ENCODE data around the gene ART5. TPM values are rescaled to one million over a fixed set of nuclear protein-coding genes. Genes with fewer than 3 reads are reported as not detected.

ART5 gene
- total and polyA plus RNA-seq, 2 of the 4 experiments (the other 2 are of a cell fraction): not detected

GRCh38 chr11:3674189-3674588 lies 32.4 kb upstream of the ART5 start:
- no TSS peak for BruUV-seq (replicated peaks)
- POLR2A ChIA-PET (ENCODE audit: unreplicated experiment): no interaction called here
- H3K56ac ChIP-seq (ENCODE audit: extremely low read depth, insufficient read depth, low read length): no peak overlapping the region
- no peaks in the 10 kb centered on the region for H3K9me3 ChIP-seq (ENCODE audit: control insufficient read depth, insufficient read depth, low read length)
- H3K36me3 ChIP-seq (ENCODE audit: control insufficient read depth, insufficient read depth, low read length): peaks cover 60% of the 10 kb centered on the region
- H3K23ac ChIP-seq (ENCODE audit: low read depth, low read length): no peak overlapping the region
- H3K27me3 ChIP-seq (ENCODE audit: control insufficient read depth, insufficient read depth, low read length): no peaks in the 10 kb centered on the region
- peaks cover 14 to 17% of the 10 kb centered on the region in 2 experiments for H3K79me1 ChIP-seq (ENCODE audit: low read depth in 1 of 2, low read length in 2 of 2)
- no peak overlapping the region for H4K8ac ChIP-seq (ENCODE audit: low read depth in 2 of 2, low read length in 2 of 2)
- no peak overlapping the region for H2AFZ ChIP-seq (replicated peaks; ENCODE audit: low read length, poor library complexity)
- CTCF ChIA-PET: no interaction called here
- intact Hi-C loops (cut with micrococcal nuclease) (no loop called here), in situ Hi-C loops (cut with MboI; ENCODE audit: low sequenced_read_pairs) (no loop called here), dilution Hi-C loops (cut with HindIII; ENCODE audit: low sequenced_read_pairs, unreplicated experiment) (no loop called here)
- H4K20me1 ChIP-seq (ENCODE audit: insufficient read depth, low read length): no peaks in the 10 kb centered on the region; the same call in 1 of the 2 replicates
- no peak overlapping the region for H2BK120ac ChIP-seq (ENCODE audit: low read depth, low read length)
- no peak overlapping the region for H3K9ac ChIP-seq (ENCODE audit: low read depth, low read length)
- no peak overlapping the region for H3K4me3 ChIP-seq (ENCODE audit: insufficient read depth, low read depth, low read length)
- H2AK5ac ChIP-seq (ENCODE audit: low read depth, low read length): no peak overlapping the region
- TF ChIP-seq RAD21 (IDR thresholded peaks at IDR 0.05; ENCODE audit: low read length) (no peak), FOS (IDR thresholded peaks at IDR 0.05; ENCODE audit: low read depth, low read length) (peak; percentile 67)
- no peak overlapping the region for H3K4ac ChIP-seq (ENCODE audit: low read depth, low read length)
- no peak overlapping the region for H2BK15ac ChIP-seq (ENCODE audit: low read depth, low read length)
- DNase-seq (peak; percentile 88), ATAC-seq (ENCODE audit: low read depth) (peak; percentile 25; the same call in 1 of the 2 replicates)
- H4K91ac ChIP-seq (ENCODE audit: insufficient read depth, low read depth, low read length): no peak overlapping the region
- peaks cover 10% of the 10 kb centered on the region; the same call in 1 of the 2 replicates for H3K9me1 ChIP-seq (ENCODE audit: insufficient read depth, low read length)
- H3K27ac ChIP-seq (ENCODE audit: insufficient read depth, low read length): no peak overlapping the region
- peaks cover 3% of the 10 kb centered on the region; the same call in 1 of the 2 replicates for H3K4me1 ChIP-seq (ENCODE audit: control insufficient read depth, insufficient read depth, low read length)
- H2BK5ac ChIP-seq (ENCODE audit: low read depth, low read length, poor library complexity, severe bottlenecking): no peak overlapping the region
- no peak overlapping the region for H2AK9ac ChIP-seq (replicated peaks; ENCODE audit: low read depth, low read length, poor library complexity)
- H3K4me2 ChIP-seq (ENCODE audit: low read depth, low read length): no peak overlapping the region
- no peak overlapping the region for H3K18ac ChIP-seq (ENCODE audit: low read depth, low read length)
- WGBS, 2 experiments (ENCODE audit: extremely low coverage in 2 of 2, insufficient read length in 1 of 2): no CpG with 5 or more reads among the region's 1 CpG
- H4K5ac ChIP-seq (ENCODE audit: low read depth, low read length): no peak overlapping the region
- no peak overlapping the region for H2BK20ac ChIP-seq (ENCODE audit: low read depth, low read length)
- H3K14ac ChIP-seq (replicated peaks; ENCODE audit: low read depth, low read length): no peak overlapping the region
